HG03460 (cell line): Measurements from ENCODE around the gene HMGXB3.

Experiments used
- ATAC-seq: cut with Tn5 transposase; IDR thresholded peaks from one replicate; pipeline ENCODE4 v1.9.1; 2021; ENCODE audit not compliant: unreplicated experiment

HMGXB3 gene, protein sequence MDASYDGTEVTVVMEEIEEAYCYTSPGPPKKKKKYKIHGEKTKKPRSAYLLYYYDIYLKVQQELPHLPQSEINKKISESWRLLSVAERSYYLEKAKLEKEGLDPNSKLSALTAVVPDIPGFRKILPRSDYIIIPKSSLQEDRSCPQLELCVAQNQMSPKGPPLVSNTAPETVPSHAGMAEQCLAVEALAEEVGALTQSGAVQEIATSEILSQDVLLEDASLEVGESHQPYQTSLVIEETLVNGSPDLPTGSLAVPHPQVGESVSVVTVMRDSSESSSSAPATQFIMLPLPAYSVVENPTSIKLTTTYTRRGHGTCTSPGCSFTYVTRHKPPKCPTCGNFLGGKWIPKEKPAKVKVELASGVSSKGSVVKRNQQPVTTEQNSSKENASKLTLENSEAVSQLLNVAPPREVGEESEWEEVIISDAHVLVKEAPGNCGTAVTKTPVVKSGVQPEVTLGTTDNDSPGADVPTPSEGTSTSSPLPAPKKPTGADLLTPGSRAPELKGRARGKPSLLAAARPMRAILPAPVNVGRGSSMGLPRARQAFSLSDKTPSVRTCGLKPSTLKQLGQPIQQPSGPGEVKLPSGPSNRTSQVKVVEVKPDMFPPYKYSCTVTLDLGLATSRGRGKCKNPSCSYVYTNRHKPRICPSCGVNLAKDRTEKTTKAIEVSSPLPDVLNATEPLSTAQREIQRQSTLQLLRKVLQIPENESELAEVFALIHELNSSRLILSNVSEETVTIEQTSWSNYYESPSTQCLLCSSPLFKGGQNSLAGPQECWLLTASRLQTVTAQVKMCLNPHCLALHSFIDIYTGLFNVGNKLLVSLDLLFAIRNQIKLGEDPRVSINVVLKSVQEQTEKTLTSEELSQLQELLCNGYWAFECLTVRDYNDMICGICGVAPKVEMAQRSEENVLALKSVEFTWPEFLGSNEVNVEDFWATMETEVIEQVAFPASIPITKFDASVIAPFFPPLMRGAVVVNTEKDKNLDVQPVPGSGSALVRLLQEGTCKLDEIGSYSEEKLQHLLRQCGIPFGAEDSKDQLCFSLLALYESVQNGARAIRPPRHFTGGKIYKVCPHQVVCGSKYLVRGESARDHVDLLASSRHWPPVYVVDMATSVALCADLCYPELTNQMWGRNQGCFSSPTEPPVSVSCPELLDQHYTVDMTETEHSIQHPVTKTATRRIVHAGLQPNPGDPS (N-terminal part only)

DNA sequence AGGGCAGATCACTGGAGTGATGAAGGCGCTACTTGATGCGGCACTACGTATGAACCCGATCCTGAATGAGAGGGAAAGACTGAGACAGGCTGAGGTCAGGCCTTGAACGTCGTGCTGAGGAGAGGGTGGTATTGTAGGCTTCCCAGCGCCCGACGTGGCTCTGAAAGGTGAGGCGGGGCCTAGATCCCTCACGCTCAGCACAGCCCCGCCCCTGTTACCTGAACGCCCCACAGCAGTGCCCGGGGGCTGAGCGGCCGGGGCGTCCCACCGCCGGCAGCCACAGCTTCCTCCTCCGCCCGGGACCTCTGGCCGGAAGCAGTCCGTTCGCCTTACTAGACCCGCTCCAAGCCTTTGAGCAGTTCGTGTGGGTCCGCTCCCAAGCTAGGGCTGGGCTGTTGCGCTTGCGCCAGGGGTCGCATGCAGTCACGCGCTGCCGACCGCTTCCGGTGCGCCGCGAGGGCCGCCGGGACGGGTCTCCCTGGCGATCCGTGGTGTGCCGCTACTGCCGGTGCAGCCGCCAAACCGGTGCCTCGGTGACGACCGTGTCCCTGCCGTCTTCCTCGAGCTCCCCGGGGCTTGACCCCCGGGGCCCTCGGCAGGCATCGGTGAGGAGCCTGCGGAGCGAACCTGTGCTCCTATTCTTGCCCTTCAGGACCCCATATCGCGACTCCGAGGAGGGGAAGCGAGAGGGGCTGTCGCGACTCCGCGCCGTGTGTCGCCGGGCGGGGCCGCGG is at the start of gene HMGXB3, which contains the start of gene TIGD6:
HMGXB3 (plus strand) TSS at position 484 of the 734 bp plus-strand sequence. CDS start 4,114 bp downstream, outside the sequence.
TIGD6 (minus strand) TSS at position 399 of the 734 bp plus-strand sequence. CDS start 4,306 bp downstream, outside the sequence.
- ATAC-seq: peak; percentile 92

DNA sequence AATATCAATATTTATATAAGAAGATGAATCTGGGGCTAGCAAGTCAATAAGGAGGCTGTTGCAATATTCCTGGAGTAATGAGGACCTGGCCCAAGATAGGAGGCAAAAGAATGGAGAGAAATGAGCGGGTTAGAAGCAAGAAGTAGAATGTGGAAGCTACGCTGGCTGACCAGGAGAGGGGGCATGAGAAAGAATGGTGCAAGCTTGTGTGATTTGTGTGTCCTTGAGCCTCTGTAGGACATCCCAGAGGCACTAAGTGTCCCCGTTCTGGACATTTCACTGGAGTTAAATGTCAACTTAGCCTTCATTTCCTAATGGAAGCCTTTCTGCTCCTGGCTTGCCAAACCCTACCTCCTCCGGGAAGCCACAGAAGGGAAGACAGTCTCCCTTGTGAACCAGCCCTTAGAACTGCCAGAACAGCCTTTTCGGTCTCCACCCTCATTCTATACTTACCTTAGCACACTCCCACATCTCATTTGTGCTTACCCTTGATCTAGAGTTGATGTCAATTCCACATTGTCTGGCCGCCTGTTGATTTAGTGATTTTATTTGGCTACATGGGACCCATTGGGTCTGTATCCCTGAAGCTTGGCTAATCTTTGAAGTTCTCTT is 49.3 kb upstream of the HMGXB3 start:
- ATAC-seq: no peak

DNA sequence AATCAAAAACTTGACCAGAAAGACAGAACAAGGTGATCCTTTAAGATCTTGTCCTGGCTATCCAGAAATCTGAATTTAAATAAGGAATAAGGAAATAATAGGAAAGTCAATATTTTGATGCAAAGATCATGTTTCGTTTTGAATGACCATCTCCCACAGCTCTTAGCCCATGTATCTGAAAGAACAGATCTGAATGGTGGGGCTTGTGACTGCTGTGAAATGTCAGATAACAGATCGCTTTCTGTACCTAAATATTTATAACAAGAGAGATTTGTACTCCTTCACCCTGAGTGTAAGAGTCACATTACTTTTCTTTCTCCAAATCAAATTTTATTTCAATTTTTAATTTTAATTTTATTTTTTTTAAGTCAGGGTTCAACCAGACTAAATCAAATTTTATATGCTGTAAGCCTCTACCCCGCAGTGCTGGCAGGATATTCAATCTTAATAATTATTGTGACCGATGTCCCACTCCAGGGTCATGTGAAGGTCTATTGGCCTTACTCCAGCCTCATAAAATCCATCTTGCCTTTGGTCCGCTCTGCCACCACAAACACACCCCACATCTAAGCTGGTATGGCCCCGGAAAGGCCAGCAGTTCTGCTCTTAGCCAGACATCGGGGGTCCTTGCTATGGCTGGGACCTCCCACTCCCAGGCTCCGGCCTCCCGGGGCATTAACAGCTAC is 47.0 kb upstream of the HMGXB3 start:
- ATAC-seq: no peak

DNA sequence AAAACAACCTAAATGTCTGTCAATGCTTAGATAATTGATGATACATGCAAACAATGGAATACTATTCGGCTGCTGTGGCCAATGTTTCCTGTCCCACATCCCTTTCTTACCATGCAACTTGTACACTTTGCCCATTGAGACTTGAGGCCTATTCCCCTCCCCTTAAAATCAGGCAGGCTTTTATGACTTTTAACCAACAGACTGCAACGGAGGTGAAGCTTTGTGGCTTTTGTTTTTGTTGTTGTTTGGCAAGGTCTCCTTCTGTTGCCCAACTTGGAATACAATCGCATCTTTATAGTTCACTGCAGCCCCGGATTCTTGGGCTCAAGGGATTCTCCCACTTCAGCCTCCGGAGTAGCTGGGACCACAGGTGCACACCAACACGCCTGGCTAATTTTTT is 45.7 kb upstream of the HMGXB3 start:
- ATAC-seq: no peak

DNA sequence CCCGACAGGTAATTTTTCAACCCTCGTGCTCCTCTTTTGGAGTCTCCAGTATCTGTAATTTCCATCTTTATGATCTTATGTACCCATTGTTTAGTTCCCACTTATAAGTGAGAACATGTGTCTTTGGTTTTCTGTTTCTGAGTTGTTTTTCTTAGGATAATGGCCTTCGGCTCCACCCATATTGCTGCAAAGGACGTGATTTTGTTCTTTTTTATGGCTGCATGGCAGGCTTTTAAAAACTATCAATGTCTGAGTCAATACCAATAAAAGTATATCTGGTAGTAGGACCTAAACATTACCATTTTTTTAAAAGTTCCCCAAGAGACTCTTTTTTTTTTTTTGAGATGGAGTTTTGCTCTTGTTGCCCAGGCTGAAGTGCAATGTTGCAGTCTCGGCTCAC is 43.9 kb upstream of the HMGXB3 start:
- no peak for ATAC-seq

DNA sequence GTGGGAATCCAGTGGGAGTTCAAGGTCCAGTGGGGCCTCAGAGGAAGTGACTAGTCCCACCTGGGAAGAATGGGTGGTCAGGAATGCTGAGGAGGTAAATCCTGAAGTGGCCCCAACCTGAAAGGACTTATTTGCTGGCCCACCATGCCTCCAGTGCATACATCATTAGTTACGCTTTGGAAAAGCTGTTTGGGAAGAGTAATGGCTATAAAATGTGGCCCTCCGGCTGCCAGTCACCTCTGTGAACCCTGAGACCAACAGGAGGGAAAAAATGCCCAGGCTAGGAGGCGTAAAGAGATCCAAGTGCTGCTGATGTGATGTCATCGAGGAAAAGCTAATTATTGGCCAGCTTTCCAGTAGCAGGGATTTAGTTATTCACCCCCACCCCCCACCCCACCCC is 42.7 kb upstream of the HMGXB3 start:
- no peak for ATAC-seq

DNA sequence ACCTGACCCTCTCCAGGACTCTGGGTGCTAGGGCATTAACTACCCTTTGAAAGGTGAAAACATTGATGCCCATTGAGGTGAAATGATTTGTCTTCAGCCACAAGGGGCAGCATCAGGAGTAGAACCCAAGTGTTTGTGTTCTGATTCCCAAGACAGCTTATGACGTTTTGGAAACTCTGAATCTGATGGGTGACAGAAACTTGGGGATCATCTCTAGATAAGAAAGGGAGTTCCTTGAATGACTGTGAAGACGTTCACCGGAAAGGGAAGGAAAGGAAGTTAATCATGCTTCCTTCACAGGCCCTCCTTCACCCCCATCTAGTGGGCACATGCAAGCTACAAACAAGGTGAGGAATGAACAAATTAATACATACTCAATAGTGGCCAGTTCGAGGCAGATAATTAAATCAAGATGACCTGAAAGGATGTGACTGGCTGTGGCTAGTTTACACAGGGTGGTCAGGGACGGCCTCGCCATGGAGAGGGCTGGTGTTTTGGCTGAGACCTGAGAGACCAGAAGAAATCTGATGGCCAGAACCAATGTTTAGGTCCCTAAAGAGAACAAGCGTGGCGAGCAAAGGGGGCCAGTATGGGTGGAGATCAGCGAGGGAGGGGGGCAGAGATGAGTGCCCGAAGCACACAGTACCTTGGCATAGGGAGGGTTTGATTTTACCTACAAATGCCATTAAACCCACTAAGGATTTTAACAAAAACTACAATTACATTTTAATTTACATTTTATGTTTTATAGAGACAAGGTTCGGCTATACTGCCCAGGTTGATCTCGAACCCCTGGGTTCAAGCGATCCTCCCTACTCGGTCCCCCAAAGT is 40.9 kb upstream of the HMGXB3 start:
- ATAC-seq: no peak

DNA sequence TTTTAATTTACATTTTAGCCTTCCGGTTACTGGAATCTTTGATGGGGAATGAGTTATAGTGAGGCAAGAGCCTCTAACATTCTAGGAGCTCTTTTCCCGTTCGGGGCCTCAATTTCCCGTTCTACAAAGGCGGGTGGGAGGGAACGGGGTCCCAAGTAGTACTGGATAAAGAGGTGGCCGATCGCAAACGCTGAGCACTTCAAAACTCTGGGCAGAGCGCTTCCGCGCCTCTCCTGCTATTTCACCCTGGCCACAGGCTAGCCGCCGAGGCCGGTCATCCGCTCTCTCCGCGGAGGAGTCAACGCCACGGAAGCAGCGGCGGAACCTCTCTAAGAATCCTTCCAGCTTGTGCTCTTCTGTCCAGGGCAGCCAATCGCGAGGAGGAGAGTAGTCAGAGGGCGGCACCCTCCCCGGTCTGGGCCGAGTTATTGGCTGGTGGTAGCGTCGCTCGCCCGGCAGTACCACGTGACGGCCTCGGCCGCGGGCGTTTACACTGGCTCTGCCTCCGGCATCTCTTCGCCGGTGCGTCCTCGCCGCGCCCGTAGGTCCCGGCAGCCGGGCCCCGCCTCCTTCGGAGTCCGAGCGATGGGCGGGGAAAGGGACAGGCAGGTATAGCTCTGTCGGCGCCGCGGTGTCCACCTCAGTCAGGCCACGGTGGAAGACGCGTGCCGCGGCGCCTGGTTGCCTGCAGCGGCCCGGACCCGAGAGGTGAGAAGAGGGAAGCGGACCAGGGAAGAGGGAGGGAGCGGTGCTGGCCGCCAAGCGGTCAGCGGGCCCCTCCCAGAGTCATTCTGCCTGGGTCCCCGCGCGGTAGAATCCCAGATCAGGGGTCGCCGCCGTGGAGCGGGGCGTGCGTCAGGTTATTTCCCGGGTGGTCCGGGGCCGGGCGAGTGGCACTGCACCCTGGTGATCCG is 40.0 kb upstream of the HMGXB3 start, which contains the start of gene SLC26A2:
SLC26A2 (plus strand) TSS at position 487 of the 914 bp plus-strand sequence. CDS start 16,895 bp downstream, outside the sequence.
- ATAC-seq: peak; percentile 98

DNA sequence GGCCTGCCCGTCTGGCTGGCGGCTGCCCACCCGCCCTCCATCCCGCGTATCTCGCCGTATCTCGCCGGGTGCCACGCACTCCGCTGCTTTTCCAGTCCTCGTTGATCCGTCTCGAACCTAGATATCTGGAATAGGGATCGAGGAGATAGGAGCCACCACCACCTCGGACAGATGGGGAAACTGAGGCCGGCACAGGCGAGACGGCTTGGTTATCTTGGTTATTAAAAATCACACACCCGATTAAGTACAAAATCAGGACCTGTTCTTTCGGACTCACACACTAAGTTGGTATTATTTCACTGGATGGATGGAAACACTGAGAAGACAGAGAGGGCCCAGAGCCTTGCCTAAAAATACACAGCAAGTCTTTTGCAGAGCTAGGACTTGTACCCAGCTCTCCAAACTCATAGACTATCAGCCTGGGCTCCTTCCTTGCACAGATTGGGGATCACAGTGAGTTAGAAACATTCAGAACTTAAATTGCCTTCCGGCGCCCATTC is 39.3 kb upstream of the HMGXB3 start:
- no peak for ATAC-seq

DNA sequence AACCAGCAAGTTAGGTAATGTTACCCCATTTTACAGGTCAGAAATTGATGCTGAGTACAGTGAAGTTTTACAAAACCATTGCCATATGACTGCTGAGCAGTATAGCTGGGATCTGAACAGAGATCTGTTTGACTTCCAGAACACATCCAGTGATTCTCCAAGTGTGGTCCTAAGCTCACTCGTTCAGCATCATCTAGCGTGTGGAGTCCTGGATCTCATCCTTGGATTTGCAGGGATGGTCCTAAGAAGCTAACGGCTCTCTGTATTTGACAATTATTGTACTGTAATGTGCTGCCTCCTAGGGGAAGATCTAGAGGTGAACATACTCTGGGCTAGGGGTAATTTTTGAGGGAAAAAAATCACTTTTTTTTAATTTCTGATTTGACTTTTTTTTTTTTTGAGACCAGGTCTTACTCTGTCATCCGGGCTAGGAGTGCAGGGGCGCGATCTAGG is 38.6 kb upstream of the HMGXB3 start:
- no peak for ATAC-seq

DNA sequence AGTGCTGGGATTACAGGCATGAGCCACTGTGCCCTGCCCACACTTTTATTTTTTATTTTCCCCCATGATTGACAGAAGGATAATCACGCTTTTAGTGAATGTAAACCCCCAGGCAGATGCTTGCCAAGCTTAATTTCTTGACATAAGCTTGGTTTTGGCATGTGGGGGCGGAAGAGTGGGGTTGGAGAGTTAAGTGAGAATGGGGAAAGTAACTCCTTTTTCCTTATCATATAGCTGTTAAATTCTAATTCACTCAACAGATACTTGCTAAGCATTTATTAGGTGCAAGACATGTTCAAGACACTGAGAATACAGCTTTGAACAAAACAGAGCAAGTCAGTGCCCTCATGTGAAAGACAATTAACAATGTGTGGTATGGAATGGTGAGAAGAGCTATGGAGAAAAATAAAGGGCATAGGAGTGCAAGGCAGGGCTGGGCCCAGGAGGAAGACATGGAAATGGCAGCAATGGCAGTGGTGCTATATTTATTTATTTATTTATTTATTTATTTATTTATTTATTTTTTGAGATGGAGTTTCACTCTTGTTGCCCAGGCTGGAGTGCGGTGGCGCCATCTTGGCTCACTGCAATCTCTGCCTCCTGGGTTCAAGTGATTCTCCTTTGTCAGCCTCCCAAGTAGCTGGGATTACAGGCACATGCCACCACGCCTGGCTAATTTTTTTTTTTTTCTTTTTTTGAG is 37.8 kb upstream of the HMGXB3 start:
- ATAC-seq: no peak

DNA sequence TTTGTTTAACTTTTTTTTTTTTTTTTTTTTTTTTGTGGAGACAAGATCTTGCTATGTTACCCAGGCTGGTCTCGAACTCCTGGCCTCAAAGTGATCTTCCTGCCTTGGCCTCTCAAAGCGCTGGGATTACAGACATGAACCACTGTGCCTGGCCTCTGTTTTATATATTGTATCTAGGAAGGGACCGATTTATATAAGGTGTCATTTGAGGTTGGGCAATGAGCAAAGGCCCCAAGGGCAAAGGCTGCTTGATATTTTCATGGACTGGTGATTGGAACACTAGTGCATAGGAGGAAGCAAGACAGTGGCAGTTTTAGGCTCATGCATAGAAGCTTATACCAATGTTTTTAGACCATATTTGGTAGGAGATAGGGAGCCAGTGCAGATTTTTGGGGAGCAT is 36.8 kb upstream of the HMGXB3 start:
- no peak for ATAC-seq

DNA sequence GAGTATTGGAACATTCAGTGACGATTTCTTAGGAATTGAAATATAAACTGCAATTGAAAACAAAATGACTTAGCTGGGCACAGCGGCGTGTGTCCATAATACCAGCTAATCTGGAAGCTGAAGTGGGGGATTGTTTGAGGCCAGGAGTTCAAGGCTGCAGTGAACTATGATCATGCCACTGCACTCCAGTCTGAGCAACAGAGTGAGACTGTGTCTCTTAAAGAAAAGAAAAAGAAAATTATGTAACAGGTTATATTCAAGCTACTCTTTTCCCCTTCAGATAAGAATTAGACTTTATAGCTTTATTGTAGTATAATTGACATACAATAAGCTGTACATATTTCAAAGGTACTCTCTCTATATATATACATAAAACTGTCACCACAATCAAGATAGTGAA is 33.6 kb upstream of the HMGXB3 start:
- no peak for ATAC-seq

DNA sequence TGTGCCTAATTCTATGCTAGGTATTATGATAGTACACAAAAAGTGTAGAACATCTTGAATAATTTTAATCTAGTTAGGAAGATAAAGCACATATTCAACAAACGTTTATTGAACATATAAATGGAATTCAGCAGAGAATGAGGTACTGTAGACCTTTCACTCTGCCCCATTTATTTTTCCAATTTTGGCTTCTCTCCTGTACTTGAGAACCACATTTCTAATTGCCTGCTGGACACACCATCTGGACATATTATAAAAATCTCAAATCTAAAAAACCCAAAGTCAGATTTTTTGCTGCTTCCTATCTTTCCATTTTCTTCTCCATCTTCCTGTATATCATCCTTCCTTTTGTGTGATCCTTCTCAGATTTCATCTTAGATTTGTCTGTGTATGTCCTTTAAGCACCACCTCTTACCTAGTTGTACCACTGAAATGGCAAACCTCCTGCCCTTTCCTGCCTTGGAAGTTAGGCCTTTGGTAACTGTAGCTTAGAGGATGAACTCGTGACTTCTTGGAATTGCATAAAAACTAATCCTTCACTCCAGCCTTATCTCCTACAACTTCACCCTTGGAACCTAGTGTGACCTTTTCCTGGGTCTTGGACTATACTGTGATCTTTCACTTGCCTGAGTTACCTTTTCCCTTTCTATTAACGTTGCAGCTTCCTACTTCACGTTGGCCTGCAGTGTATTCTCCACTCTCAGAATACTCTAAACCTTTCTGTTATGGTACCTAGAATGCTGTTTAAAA is 31.2 kb upstream of the HMGXB3 start:
- ATAC-seq: no peak

DNA sequence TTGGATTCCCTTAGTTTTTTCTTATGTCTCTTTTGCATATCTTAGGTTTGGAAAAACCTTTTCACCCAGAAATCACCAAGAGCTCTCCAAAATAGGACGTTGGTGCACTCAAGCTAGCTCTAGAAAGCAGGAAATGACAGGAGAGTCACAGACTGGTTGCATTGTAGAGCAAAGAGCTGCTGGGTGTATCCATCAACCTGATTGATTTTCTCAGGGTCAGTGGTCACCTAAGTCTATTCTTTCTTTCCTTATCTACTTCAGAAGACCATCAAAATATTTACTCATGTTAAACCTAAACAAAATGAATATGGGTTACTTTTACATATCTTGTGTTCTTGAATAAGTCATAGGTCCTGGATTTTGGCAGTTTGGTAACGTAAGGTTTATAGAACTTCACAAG is 25.1 kb upstream of the HMGXB3 start:
- no peak for ATAC-seq

DNA sequence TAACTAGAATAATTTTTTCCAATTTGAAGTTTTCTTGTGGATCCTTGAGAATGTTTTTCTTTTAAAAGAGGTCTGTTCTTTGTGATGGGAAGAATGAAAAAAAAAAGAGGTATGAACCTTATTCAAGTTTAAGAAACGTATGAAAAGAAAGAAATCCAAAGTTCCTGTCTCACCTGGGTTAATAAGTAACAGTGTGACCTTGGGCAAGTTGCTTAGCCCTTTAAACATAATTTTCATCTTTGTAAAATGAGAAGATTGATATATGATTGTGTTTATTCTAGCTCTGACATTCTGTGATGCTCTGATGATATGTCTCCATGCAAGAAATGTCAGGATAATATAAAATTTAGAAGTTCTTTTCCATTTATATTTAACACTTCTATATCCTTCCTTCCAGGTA is 20.6 kb upstream of the HMGXB3 start:
- no peak for ATAC-seq
